Measurements from ENCODE around the gene CDKAL1.

- TF ChIP-seq ZC3H10 (CRISPR knock-in tag; IDR thresholded peaks at IDR 0.05) (no peak), PATZ1 (CRISPR knock-in tag; IDR thresholded peaks at IDR 0.05; ENCODE audit: borderline replicate concordance) (no peak), ESRRG (CRISPR knock-in tag; IDR thresholded peaks at IDR 0.05) (no peak), SNAI2 (CRISPR knock-in tag; IDR thresholded peaks at IDR 0.05) (no peak), ZFP30 (CRISPR knock-in tag; IDR thresholded peaks at IDR 0.05) (no peak), TSHZ2 (CRISPR knock-in tag; IDR thresholded peaks at IDR 0.05) (no peak)
Observed at GRCh38 chr6:20548264-20548663, 14.0 kb downstream of the CDKAL1 start.

All from SK-N-SH treated with all-trans-retinoic acid at 6 μM for 48 hours (cell line).